ENCODE results near the gene PPP1R10.
A peak's percentile ranks its signal among the peaks of the same experiment; 100 is the strongest.

The PPP1R10 gene

DNA sequence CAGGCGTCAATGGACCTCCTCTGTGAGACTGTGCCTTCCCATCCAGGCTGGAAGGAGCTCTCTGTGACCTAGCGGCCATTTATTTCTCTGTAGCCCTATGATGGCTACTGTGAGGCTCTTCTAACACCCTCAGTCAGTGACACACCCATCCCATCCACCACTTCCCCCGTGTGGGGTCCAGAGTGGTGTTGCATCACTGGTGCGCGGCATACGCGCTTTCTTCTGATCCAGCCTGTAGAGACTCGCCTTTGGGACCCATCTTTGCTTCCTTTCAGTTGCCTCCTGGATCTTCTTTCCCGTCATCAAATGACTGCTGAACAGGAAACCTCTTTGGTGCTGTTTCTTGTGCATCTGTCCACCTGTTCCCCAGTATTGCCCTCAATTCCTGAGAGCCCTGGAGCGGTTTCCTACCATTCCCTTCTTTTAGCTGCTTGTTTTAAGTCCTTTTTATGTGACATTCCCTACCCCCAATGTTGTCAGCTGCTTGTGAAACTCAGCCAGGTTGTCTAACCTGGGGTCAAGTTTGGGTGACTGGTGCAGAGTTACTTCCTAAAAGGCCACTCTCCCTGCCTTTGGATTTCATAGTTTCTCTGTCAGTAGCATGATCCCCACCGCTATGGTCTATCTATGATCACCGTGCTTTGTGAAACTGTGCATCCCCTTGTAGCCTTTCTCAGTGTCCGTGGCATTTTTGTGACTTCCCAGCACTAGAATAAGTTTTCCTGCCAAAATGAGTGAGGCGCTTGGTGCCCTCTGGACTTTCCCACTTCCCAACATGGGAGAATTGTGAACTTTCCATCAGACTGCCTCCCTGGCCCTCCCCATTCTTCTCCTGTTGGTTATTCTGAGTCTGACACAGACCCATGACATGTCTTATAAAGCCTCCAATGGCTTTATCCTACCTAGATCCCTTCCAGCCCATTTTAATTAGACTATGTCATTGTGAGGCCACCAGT lies 54.3 kb downstream of the PPP1R10 start:
- H3K4me2 ChIP-seq (ENCODE audit: low read length), result no peak overlapping the region
- H4K20me1 ChIP-seq (ENCODE audit: control insufficient read depth, insufficient read depth, low read depth, low read length), result peaks cover 10% of the 10 kb centered on the region; the same call in 1 of the 2 replicates
- H3K36me3 ChIP-seq (ENCODE audit: control insufficient read depth, low read length), result peaks cover 48% of the 10 kb centered on the region
- peaks cover 36% of the 10 kb centered on the region for H3K79me2 ChIP-seq (ENCODE audit: control insufficient read depth, low read length)
- peaks cover 9% of the 10 kb centered on the region for H3F3A ChIP-seq (ENCODE audit: control insufficient read depth, insufficient read depth)
- H3K9me2 ChIP-seq (replicated peaks; ENCODE audit: control insufficient read depth, low read length), result no peaks in the 10 kb centered on the region
- no peak overlapping the region for H3K4me3 ChIP-seq (ENCODE audit: low read length)
- H3K4me1 ChIP-seq (ENCODE audit: control insufficient read depth, low read length), result peaks cover 11% of the 10 kb centered on the region
- H3K9me3 ChIP-seq (ENCODE audit: control insufficient read depth, insufficient read depth, low read length), result no peaks in the 10 kb centered on the region
- no peak overlapping the region for H3K27ac ChIP-seq (ENCODE audit: low read depth, low read length)
- TF ChIP-seq EZH2phosphoT487 (IDR thresholded peaks at IDR 0.05; ENCODE audit: borderline replicate concordance, low read length), result no peak
- TF ChIP-seq, protein P1, sequence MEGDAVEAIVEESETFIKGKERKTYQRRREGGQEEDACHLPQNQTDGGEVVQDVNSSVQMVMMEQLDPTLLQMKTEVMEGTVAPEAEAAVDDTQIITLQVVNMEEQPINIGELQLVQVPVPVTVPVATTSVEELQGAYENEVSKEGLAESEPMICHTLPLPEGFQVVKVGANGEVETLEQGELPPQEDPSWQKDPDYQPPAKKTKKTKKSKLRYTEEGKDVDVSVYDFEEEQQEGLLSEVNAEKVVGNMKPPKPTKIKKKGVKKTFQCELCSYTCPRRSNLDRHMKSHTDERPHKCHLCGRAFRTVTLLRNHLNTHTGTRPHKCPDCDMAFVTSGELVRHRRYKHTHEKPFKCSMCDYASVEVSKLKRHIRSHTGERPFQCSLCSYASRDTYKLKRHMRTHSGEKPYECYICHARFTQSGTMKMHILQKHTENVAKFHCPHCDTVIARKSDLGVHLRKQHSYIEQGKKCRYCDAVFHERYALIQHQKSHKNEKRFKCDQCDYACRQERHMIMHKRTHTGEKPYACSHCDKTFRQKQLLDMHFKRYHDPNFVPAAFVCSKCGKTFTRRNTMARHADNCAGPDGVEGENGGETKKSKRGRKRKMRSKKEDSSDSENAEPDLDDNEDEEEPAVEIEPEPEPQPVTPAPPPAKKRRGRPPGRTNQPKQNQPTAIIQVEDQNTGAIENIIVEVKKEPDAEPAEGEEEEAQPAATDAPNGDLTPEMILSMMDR (IDR thresholded peaks at IDR 0.05; ENCODE audit: low read depth, low read length, poor library complexity, severe bottlenecking), result no peak
- no peaks in the 10 kb centered on the region for H3K27me3 ChIP-seq (ENCODE audit: control insufficient read depth, low read length)

DNA sequence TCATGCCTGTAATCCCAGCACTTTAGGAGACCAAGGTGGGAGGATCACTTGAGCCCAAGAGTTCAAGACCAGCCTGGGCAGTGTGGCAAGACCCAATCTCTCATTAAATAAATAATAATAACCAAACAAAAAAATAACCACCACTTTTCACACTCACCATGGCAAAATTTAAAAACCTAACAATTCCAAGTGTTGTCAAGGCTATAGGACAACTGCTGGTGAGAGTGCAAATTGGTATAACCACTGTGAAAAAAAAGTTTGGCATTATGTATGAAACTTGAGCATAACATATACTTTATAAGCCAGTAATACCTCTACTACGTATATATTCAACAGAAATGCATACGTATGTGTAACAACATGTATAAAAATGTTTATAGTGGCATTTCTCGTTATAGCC lies 56.1 kb downstream of the PPP1R10 start:
- H4K20me1 ChIP-seq (ENCODE audit: control insufficient read depth, insufficient read depth, low read depth, low read length), result peaks cover 12% of the 10 kb centered on the region; the same call in 1 of the 2 replicates
- peaks cover 12% of the 10 kb centered on the region for H3F3A ChIP-seq (ENCODE audit: control insufficient read depth, insufficient read depth)
- peaks cover 43% of the 10 kb centered on the region for H3K79me2 ChIP-seq (ENCODE audit: control insufficient read depth, low read length)
- H3K36me3 ChIP-seq (ENCODE audit: control insufficient read depth, low read length), result peaks cover 55% of the 10 kb centered on the region
- no peaks in the 10 kb centered on the region for H3K27me3 ChIP-seq (ENCODE audit: control insufficient read depth, low read length)
- peaks cover 12% of the 10 kb centered on the region for H3K4me1 ChIP-seq (ENCODE audit: control insufficient read depth, low read length)
- no peak overlapping the region for H3K4me2 ChIP-seq (ENCODE audit: low read length)
- H3K4me3 ChIP-seq (ENCODE audit: low read length), result no peak overlapping the region
- no peak overlapping the region for H3K27ac ChIP-seq (ENCODE audit: low read depth, low read length)
- no peak for TF ChIP-seq EZH2phosphoT487 (IDR thresholded peaks at IDR 0.05; ENCODE audit: borderline replicate concordance, low read length)
- TF ChIP-seq, protein P1 (IDR thresholded peaks at IDR 0.05; ENCODE audit: low read depth, low read length, poor library complexity, severe bottlenecking), result no peak
- H3K9me2 ChIP-seq (replicated peaks; ENCODE audit: control insufficient read depth, low read length), result no peaks in the 10 kb centered on the region
- H3K9me3 ChIP-seq (ENCODE audit: control insufficient read depth, insufficient read depth, low read length), result no peaks in the 10 kb centered on the region

DNA sequence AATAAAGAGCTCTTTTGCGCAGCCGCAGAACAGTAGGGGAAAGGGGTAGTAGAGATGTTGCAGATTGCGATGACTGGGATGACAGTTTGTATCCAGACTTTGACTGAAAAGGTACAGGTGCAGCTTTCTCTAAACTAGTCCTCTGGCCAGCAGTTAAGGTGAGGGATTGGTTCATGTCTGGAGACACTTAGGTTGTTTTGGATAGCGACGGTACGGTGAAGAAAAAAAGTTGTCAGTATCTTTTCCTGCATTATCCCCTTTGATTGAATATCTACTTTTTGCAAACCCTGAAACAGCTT lies 59.4 kb downstream of the PPP1R10 start:
- H3K4me1 ChIP-seq (ENCODE audit: control insufficient read depth, low read length), result peaks cover 21% of the 10 kb centered on the region
- peak overlapping the region; percentile 90 for H3K27ac ChIP-seq (ENCODE audit: low read depth, low read length)
- peaks cover 56% of the 10 kb centered on the region for H3K79me2 ChIP-seq (ENCODE audit: control insufficient read depth, low read length)
- no peaks in the 10 kb centered on the region for H3K9me2 ChIP-seq (replicated peaks; ENCODE audit: control insufficient read depth, low read length)
- no peaks in the 10 kb centered on the region for H3K9me3 ChIP-seq (ENCODE audit: control insufficient read depth, insufficient read depth, low read length)
- H3K36me3 ChIP-seq (ENCODE audit: control insufficient read depth, low read length), result peaks cover 76% of the 10 kb centered on the region
- peak overlapping the region; percentile 90 for H3K4me2 ChIP-seq (ENCODE audit: low read length)
- peak overlapping the region; percentile 98 for H3K4me3 ChIP-seq (ENCODE audit: low read length)
- peaks cover 9% of the 10 kb centered on the region for H3F3A ChIP-seq (ENCODE audit: control insufficient read depth, insufficient read depth)
- H4K20me1 ChIP-seq (ENCODE audit: control insufficient read depth, insufficient read depth, low read depth, low read length), result peaks cover 12% of the 10 kb centered on the region; the same call in 1 of the 2 replicates
- no peak for TF ChIP-seq EZH2phosphoT487 (IDR thresholded peaks at IDR 0.05; ENCODE audit: borderline replicate concordance, low read length)
- TF ChIP-seq, protein P1 (IDR thresholded peaks at IDR 0.05; ENCODE audit: low read depth, low read length, poor library complexity, severe bottlenecking), result no peak
- H3K27me3 ChIP-seq (ENCODE audit: control insufficient read depth, low read length), result no peaks in the 10 kb centered on the region

All from DOHH2 (cell line).